NCI-H2196 (cell line): Measurements from ENCODE around the gene ACAP2.
"Not testable (repeated sequence)": the region's sequence is repeated elsewhere in the genome, so short reads cannot be mapped to it uniquely, and the experiment has no call there.

Source experiments
- DNase-seq: peaks from one replicate; lab custom pipeline; 2025; ENCODE audit not compliant: unreplicated experiment; lab: John Stamatoyannopoulos, UW

The ACAP2 gene

GRCh38 chr3:195445885-195446284 is 3.1 kb upstream of the ACAP2 start:
- no peak for DNase-seq

- DNase-seq = no peak
These were observed 670 bp upstream of the ACAP2 start for GRCh38 chr3:195443391-195443989.

- DNase-seq = no peak
These were observed 738 bp downstream of the ACAP2 start for GRCh38 chr3:195441992-195442572.

- DNase-seq = no peak
These were observed 1.3 kb downstream of the ACAP2 start for GRCh38 chr3:195441476-195441991.

GRCh38 chr3:195441051-195441450 is 1.8 kb downstream of the ACAP2 start:
- no peak for DNase-seq

GRCh38 chr3:195440379-195440778 is 2.4 kb downstream of the ACAP2 start:
- DNase-seq = no peak

- DNase-seq = peak; percentile 52
These were observed 4.4 kb downstream of the ACAP2 start for GRCh38 chr3:195438371-195438770.

- no peak for DNase-seq
These were observed 17.0 kb downstream of the ACAP2 start for GRCh38 chr3:195425849-195426248.

GRCh38 chr3:195423818-195424217 is 19.0 kb downstream of the ACAP2 start:
- no peak for DNase-seq

- no peak for DNase-seq
These were observed 21.4 kb downstream of the ACAP2 start for GRCh38 chr3:195421400-195421799.

GRCh38 chr3:195416795-195417194 is 26.0 kb downstream of the ACAP2 start:
- DNase-seq = no peak

- no peak for DNase-seq
These were observed 31.0 kb downstream of the ACAP2 start for GRCh38 chr3:195411836-195412235.

GRCh38 chr3:195410546-195410945 is 32.3 kb downstream of the ACAP2 start:
- DNase-seq = no peak

- no peak for DNase-seq
These were observed 35.0 kb downstream of the ACAP2 start for GRCh38 chr3:195407531-195408409.

- no peak for DNase-seq
These were observed 37.2 kb downstream of the ACAP2 start for GRCh38 chr3:195405651-195406050.

- DNase-seq = no peak
These were observed 38.9 kb downstream of the ACAP2 start for GRCh38 chr3:195403841-195404408.

GRCh38 chr3:195403244-195403643 is 39.6 kb downstream of the ACAP2 start:
- no peak for DNase-seq

GRCh38 chr3:195401943-195402342 is 40.9 kb downstream of the ACAP2 start:
- DNase-seq = no peak

- DNase-seq = not testable (repeated sequence)
These were observed 44.4 kb downstream of the ACAP2 start for GRCh38 chr3:195398460-195398859.

- no peak for DNase-seq
These were observed 45.3 kb downstream of the ACAP2 start for GRCh38 chr3:195397524-195397923.

GRCh38 chr3:195395208-195395816 is 47.5 kb downstream of the ACAP2 start:
- DNase-seq = no peak
